ENCODE measurements around the gene CLEC16A.
A peak's percentile ranks its signal among the peaks of the same experiment; 100 is the strongest.

Gene CLEC16A

GRCh38 chr16:11128211-11129141 is 184.1 kb downstream of the CLEC16A start:
- no peak for TF ChIP-seq CTCF (IDR thresholded peaks at IDR 0.05)
- DNase-seq = peak in 1 of 2 donors; percentile 66
- peaks cover 7 to 31% (median 11%) of the 10 kb centered on the region in 3 donors for H3K36me3 ChIP-seq
- H3K4me3 ChIP-seq = no peak overlapping the region
- intact Hi-C loops (cut with DNase I; ENCODE audit: low total_unique reads) = no loop called here
- no peaks in the 10 kb centered on the region for H3K9me3 ChIP-seq
- H3K4me1 ChIP-seq = peaks cover 0 to 64% (median 30%) of the 10 kb centered on the region in 4 donors
- H3K27ac ChIP-seq = peak overlapping the region; percentile 6 to 42
- no peaks in the 10 kb centered on the region for H3K27me3 ChIP-seq

GRCh38 chr16:11129378-11129781 is 185.0 kb downstream of the CLEC16A start:
- no peaks in the 10 kb centered on the region for H3K27me3 ChIP-seq
- no peak overlapping the region for H3K4me3 ChIP-seq
- H3K27ac ChIP-seq = no peak overlapping the region
- intact Hi-C loops (cut with DNase I; ENCODE audit: low total_unique reads) = no loop called here
- TF ChIP-seq CTCF (IDR thresholded peaks at IDR 0.05) = no peak
- peaks cover 0 to 73% (median 36%) of the 10 kb centered on the region in 4 donors for H3K4me1 ChIP-seq
- peaks cover under 1 to 22% (median 3%) of the 10 kb centered on the region in 3 donors for H3K36me3 ChIP-seq
- no peaks in the 10 kb centered on the region for H3K9me3 ChIP-seq
- DNase-seq = no peak

GRCh38 chr16:11130978-11131665 is 186.8 kb downstream of the CLEC16A start:
- Histone ChIP-seq H3K27ac (peak overlapping the region in 1 of 2 donors; percentile 30), H3K27me3 (no peaks in the 10 kb centered on the region), H3K36me3 (peaks cover 0 to 6% (median 0%) of the 10 kb centered on the region in 3 donors), H3K9me3 (no peaks in the 10 kb centered on the region), H3K4me1 (peaks cover 0 to 77% (median 44%) of the 10 kb centered on the region in 4 donors), H3K4me3 (no peak overlapping the region)
- no peak for TF ChIP-seq CTCF (IDR thresholded peaks at IDR 0.05)
- DNase-seq = peak in 1 of 2 donors; percentile 60
- intact Hi-C loops (cut with DNase I; ENCODE audit: low total_unique reads) = loop anchor here (10.0 kb wide), 1 partner anchor 214 kb away; the partner anchor contains the start of gene RMI2

- peaks cover 0 to under 1% (median 0%) of the 10 kb centered on the region in 3 donors for H3K36me3 ChIP-seq
- no peak overlapping the region for H3K4me3 ChIP-seq
- H3K27ac ChIP-seq = peak overlapping the region in 1 of 2 donors; percentile 30
- DNase-seq = peak in 1 of 2 donors; percentile 72
- no peaks in the 10 kb centered on the region for H3K27me3 ChIP-seq
- TF ChIP-seq CTCF (IDR thresholded peaks at IDR 0.05) = no peak
- peaks cover 0 to 81% (median 45%) of the 10 kb centered on the region in 4 donors for H3K4me1 ChIP-seq
- intact Hi-C loops (cut with DNase I; ENCODE audit: low total_unique reads) = loop anchor here (10.0 kb wide), 1 partner anchor 213 kb away; the partner anchor contains the start of gene RMI2
- no peaks in the 10 kb centered on the region for H3K9me3 ChIP-seq
Measured at GRCh38 chr16:11131706-11132105, 187.3 kb downstream of the CLEC16A start.

- peaks cover 0 to 83% (median 46%) of the 10 kb centered on the region in 4 donors for H3K4me1 ChIP-seq
- peak; percentile 82 to 89 for DNase-seq
Measured at GRCh38 chr16:11133344-11133943, 189.1 kb downstream of the CLEC16A start.

More at GRCh38 chr16:11133344-11133943, 189.1 kb downstream of the CLEC16A start:
- Histone ChIP-seq H3K27me3 (no peaks in the 10 kb centered on the region), H3K9me3 (no peaks in the 10 kb centered on the region), H3K27ac (peak overlapping the region; percentile 45 to 56), H3K36me3 (no peaks in the 10 kb centered on the region), H3K4me3 (no peak overlapping the region)
- intact Hi-C loops (cut with DNase I; ENCODE audit: low total_unique reads) = loop anchor here (10.0 kb wide), 1 partner anchor 211 kb away; the partner anchor contains the start of gene RMI2
- no peak for TF ChIP-seq CTCF (IDR thresholded peaks at IDR 0.05)

Measured in tibial artery (tissue), 4 donors.